Stimulated activated CD4-positive, alpha-beta T cell treated with anti-CD3 and anti-CD28 coated beads, Interleukin-12 subunit alpha, Interleukin-12 subunit beta, amount 100 ng/mL, for 48 hours (primary cell): ENCODE results near the gene CACNA1C.

Experiments
- DNase-seq, 3 donors: peaks; one replicate each; pipeline ENCODE4 v3.0.0-alpha.2; 2020; ENCODE audit warnings: low read depth in 2 of 3, low spot score in 1 of 3

The CACNA1C gene

GRCh38 chr12:2312175-2312574 is 259.4 kb downstream of the CACNA1C start:
- DNase-seq = no peak

GRCh38 chr12:2312770-2313169 is 260.0 kb downstream of the CACNA1C start:
- DNase-seq = no peak

GRCh38 chr12:2314492-2314891 is 261.7 kb downstream of the CACNA1C start:
- no peak for DNase-seq

GRCh38 chr12:2317772-2318171 is 265.0 kb downstream of the CACNA1C start:
- no peak for DNase-seq

GRCh38 chr12:2318286-2318685 is 265.5 kb downstream of the CACNA1C start:
- no peak for DNase-seq

- no peak for DNase-seq
These were observed 266.3 kb downstream of the CACNA1C start for GRCh38 chr12:2319136-2319535.

- DNase-seq = no peak
These were observed 267.1 kb downstream of the CACNA1C start for GRCh38 chr12:2319737-2320506.

- no peak for DNase-seq
These were observed 268.1 kb downstream of the CACNA1C start for GRCh38 chr12:2320841-2321240.

GRCh38 chr12:2322554-2323120 is 269.9 kb downstream of the CACNA1C start:
- no peak for DNase-seq

GRCh38 chr12:2323532-2324255 is 270.9 kb downstream of the CACNA1C start:
- DNase-seq = no peak

- no peak for DNase-seq
These were observed 271.6 kb downstream of the CACNA1C start for GRCh38 chr12:2324387-2324786.

- no peak for DNase-seq
These were observed 272.7 kb downstream of the CACNA1C start for GRCh38 chr12:2325519-2325918.

GRCh38 chr12:2326470-2326869 is 273.7 kb downstream of the CACNA1C start:
- DNase-seq = no peak

GRCh38 chr12:2328661-2329060 is 275.9 kb downstream of the CACNA1C start:
- no peak for DNase-seq

GRCh38 chr12:2329661-2330210 is 276.9 kb downstream of the CACNA1C start:
- no peak for DNase-seq

GRCh38 chr12:2332236-2332635 is 279.4 kb downstream of the CACNA1C start:
- no peak for DNase-seq

GRCh38 chr12:2332947-2333346 is 280.2 kb downstream of the CACNA1C start:
- no peak for DNase-seq

GRCh38 chr12:2333491-2334195 is 280.9 kb downstream of the CACNA1C start:
- no peak for DNase-seq

- DNase-seq = no peak
These were observed 281.5 kb downstream of the CACNA1C start for GRCh38 chr12:2334271-2334670.

- no peak for DNase-seq
These were observed 281.9 kb downstream of the CACNA1C start for GRCh38 chr12:2334689-2335088.

- DNase-seq = no peak
These were observed 282.3 kb downstream of the CACNA1C start for GRCh38 chr12:2335109-2335508.
